SH-SY5Y (cell line): Measurements from ENCODE around the gene TBRG4.

Source experiments
- GATA2 ChIP-seq: IDR thresholded peaks from 2 replicates; pipeline ENCODE4 v1.6.1; 2011; ENCODE audit warnings: mild to moderate bottlenecking, low read depth, low read length
- GATA3 ChIP-seq: IDR thresholded peaks from 2 replicates; pipeline ENCODE4 v1.6.1; 2011; ENCODE audit warnings: low read depth, mild to moderate bottlenecking, low read length, moderate library complexity

DNA sequence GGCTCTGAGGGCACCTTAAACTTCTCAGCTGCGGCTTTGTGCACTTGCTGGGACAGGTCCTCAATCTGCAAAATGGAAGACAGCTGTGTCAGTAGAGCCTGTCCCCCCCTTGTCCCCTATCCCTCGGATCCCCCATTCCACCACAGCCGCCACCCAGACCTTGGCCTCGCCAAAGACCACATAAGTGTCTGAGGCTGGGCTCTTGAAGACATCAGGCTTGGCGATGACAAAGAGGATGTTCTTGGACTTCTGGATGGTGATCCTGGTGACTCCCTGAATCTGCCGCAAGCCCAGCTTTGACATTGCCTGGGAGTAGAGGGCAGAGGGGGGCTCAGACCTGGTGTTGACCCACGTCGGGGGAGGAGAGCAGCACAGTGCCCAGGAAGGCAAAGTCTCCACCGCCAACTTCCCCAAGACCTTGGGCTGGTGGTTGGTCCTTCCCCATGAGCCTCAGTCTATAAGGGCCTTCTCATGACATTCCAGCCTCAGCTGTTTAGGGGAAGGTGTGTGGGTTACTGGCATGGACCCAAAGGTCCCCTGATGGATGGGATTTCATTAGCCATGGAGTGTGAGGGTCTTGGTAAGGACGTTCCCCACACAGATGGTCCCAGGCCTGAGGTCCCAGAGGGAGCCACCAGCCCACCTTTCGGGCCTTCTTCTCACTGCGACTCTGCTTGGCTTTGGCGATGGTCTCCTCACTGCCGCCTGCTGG, 30.4 kb downstream of the TBRG4 start:
- TF ChIP-seq GATA3 = no peak
- no peak for TF ChIP-seq GATA2
